ENCODE results near the gene NPTX2. TPM values are rescaled to one million over a fixed set of nuclear protein-coding genes. Genes with fewer than 3 reads are reported as not detected.

NPTX2 gene
- total RNA-seq, 3 donors from 2014 or later (not counting 1 experiment from before 2014, with no cell fraction given) = 0.14 TPM; not detected in 2

GRCh38 chr7:98624846-98625420 lies 7.8 kb downstream of the NPTX2 start:
- H3K9me3 Mint-ChIP-seq = no peaks in the 10 kb centered on the region
- ATAC-seq (no peak), DNase-seq (no peak)
- Histone ChIP-seq H3K27me3 (ENCODE audit: control insufficient read depth, insufficient read depth, low read length) (no peaks in the 10 kb centered on the region), H3K9me3 (ENCODE audit: control insufficient read depth, insufficient read depth, low read length) (no peaks in the 10 kb centered on the region), H3K36me3 (ENCODE audit: control insufficient read depth, insufficient read depth, low read length) (no peaks in the 10 kb centered on the region), H3K4me3 (ENCODE audit: low read length) (no peak overlapping the region), H3K27ac (ENCODE audit: low read length) (no peak overlapping the region), H3K4me1 (ENCODE audit: control insufficient read depth, insufficient read depth, low read length) (no peaks in the 10 kb centered on the region)
- no peak overlapping the region for H3K27ac Mint-ChIP-seq
- H3K4me1 Mint-ChIP-seq = no peaks in the 10 kb centered on the region
- no peak for TF ChIP-seq CTCF (IDR thresholded peaks at IDR 0.05)
- intact Hi-C loops (cut with micrococcal nuclease) = no loop called here
- H3K27me3 Mint-ChIP-seq (ENCODE audit: low read depth in 2 of 2) = peaks cover 9 to 14% of the 10 kb centered on the region in 2 donors
- H3K36me3 Mint-ChIP-seq = no peaks in the 10 kb centered on the region
- no peak overlapping the region for H3K4me3 Mint-ChIP-seq
- 92% methylated on average over 28 of the region's 28 CpGs for WGBS (ENCODE audit: insufficient coverage)

GRCh38 chr7:98626460-98627412 lies 9.7 kb downstream of the NPTX2 start:
- DNase-seq (no peak), ATAC-seq (no peak)
- Histone ChIP-seq H3K27me3 (ENCODE audit: control insufficient read depth, insufficient read depth, low read length) (no peaks in the 10 kb centered on the region), H3K4me3 (ENCODE audit: low read length) (no peak overlapping the region), H3K4me1 (ENCODE audit: control insufficient read depth, insufficient read depth, low read length) (no peaks in the 10 kb centered on the region), H3K9me3 (ENCODE audit: control insufficient read depth, insufficient read depth, low read length) (no peaks in the 10 kb centered on the region), H3K36me3 (ENCODE audit: control insufficient read depth, insufficient read depth, low read length) (no peaks in the 10 kb centered on the region), H3K27ac (ENCODE audit: low read length) (no peak overlapping the region)
- TF ChIP-seq CTCF (IDR thresholded peaks at IDR 0.05) = no peak
- H3K27me3 Mint-ChIP-seq (ENCODE audit: low read depth in 2 of 2) = peaks cover 0 to 6% of the 10 kb centered on the region in 2 donors
- H3K36me3 Mint-ChIP-seq = no peaks in the 10 kb centered on the region
- H3K4me1 Mint-ChIP-seq = no peaks in the 10 kb centered on the region
- intact Hi-C loops (cut with micrococcal nuclease) = no loop called here
- WGBS (ENCODE audit: insufficient coverage) = 72% methylated on average over 35 of the region's 35 CpGs
- H3K9me3 Mint-ChIP-seq = no peaks in the 10 kb centered on the region
- H3K4me3 Mint-ChIP-seq = no peak overlapping the region
- no peak overlapping the region for H3K27ac Mint-ChIP-seq

DNA sequence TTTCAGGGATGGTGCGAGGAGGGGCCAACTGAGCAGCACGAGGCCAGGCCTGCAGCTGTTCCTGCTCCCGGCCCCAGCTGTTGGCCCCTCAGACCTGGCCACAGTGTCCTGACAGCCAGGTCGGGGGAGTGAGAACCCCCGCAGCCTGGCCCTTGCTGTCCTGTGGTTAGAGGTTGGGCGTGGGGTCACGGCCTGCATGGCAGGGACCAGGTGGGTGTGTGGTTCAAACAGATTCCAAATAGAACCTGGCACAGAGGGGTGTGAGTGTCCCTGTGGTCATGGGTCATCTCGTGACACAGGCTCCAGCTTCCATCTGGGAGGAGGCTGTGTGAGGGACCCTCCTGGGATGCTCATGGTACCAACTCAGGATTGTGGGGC lies 10.3 kb downstream of the NPTX2 start:
- Histone ChIP-seq H3K4me3 (ENCODE audit: low read length) (no peak overlapping the region), H3K27ac (ENCODE audit: low read length) (no peak overlapping the region), H3K27me3 (ENCODE audit: control insufficient read depth, insufficient read depth, low read length) (no peaks in the 10 kb centered on the region), H3K4me1 (ENCODE audit: control insufficient read depth, insufficient read depth, low read length) (no peaks in the 10 kb centered on the region), H3K36me3 (ENCODE audit: control insufficient read depth, insufficient read depth, low read length) (no peaks in the 10 kb centered on the region), H3K9me3 (ENCODE audit: control insufficient read depth, insufficient read depth, low read length) (no peaks in the 10 kb centered on the region)
- no peak for TF ChIP-seq CTCF (IDR thresholded peaks at IDR 0.05)
- Mint-ChIP-seq H3K27me3 (ENCODE audit: low read depth in 2 of 2) (peaks cover 0 to 6% of the 10 kb centered on the region in 2 donors), H3K4me1 (no peaks in the 10 kb centered on the region), H3K27ac (no peak overlapping the region), H3K36me3 (no peaks in the 10 kb centered on the region), H3K4me3 (no peak overlapping the region), H3K9me3 (peaks cover 0 to 2% of the 10 kb centered on the region in 2 donors)
- DNase-seq (no peak), ATAC-seq (no peak)
- intact Hi-C loops (cut with micrococcal nuclease) = no loop called here
- whole genome bisulfite sequencing (ENCODE audit: insufficient coverage) = 71% methylated on average over 8 of the region's 8 CpGs

Measured in natural killer cell (primary cell).